ENCODE data around the gene TNFSF12. TPM values are rescaled to one million over a fixed set of nuclear protein-coding genes. Genes with fewer than 3 reads are reported as not detected.

TNFSF12 gene
- total RNA-seq, 1 experiment from 2014 or later, result 15.2 TPM

GRCh38 chr17:7553356-7553755 lies 4.5 kb downstream of the TNFSF12 start:
- CTCF ChIA-PET, result no interaction called here
- no peak for TF ChIP-seq EZH2phosphoT487 (IDR thresholded peaks at IDR 0.05; ENCODE audit: borderline replicate concordance, low read length)
- no peak for TF ChIP-seq CTCF (conservative IDR thresholded peaks at IDR 0.05; ENCODE audit: low read depth, low read length)
- no peak for TF ChIP-seq EZH2 (IDR thresholded peaks at IDR 0.05; ENCODE audit: low read length, unreplicated experiment)
- no peaks in the 10 kb centered on the region for H3K36me3 ChIP-seq (ENCODE audit: low read depth, low read length)

DNA sequence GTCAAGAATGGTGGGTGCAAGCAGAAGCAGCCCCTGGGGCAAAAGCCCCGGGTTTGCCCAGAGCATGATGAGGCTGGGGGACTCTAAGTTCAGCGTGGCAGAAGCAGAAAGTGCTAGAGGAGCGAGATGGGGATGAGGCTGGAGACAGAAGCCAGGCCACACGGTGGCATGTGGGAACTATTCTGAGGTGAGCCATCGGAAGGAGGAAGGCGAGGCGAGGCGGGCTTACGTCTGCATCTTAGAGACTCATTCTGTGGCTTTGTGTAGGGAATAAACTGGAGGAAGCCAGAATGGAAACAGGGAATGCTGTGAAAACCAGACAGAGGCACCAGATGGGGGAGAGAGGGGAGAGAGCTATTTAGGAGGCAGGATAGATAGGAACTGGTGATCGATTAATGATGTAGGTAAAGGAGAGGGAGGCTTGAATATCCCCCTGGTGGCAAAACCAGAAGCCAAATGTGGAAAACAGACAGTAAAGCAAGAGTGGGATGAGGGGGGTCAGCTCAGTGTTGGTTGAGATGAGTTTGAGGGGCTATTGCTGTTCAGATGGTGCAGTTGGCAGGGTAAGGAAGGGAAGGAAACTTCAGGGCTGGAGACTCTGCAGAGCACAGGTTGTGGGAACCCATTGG lies 6.6 kb downstream of the TNFSF12 start:
- H3K9me2 ChIP-seq (replicated peaks; ENCODE audit: low read length), result no peaks in the 10 kb centered on the region
- BruUV-seq (replicated peaks), result no TSS peak
- H3K27me3 ChIP-seq (ENCODE audit: low read length), result no peaks in the 10 kb centered on the region
- no peak for ATAC-seq
- H3K9ac ChIP-seq (ENCODE audit: low read length), result no peak overlapping the region
- H4K20me1 ChIP-seq (ENCODE audit: low read length), result no peaks in the 10 kb centered on the region
- ChIA-PET CTCF (no interaction called here), POLR2A (ENCODE audit: unreplicated experiment) (no interaction called here)
- no peak for TF ChIP-seq EZH2phosphoT487 (IDR thresholded peaks at IDR 0.05; ENCODE audit: borderline replicate concordance, low read length)
- TF ChIP-seq CTCF (conservative IDR thresholded peaks at IDR 0.05; ENCODE audit: low read depth, low read length), result peak; percentile 20; the same call in 1 of the 2 replicates
- no peak for TF ChIP-seq EZH2 (IDR thresholded peaks at IDR 0.05; ENCODE audit: low read length, unreplicated experiment)
- H3K27ac ChIP-seq (ENCODE audit: low read length), result no peak overlapping the region
- H3K79me2 ChIP-seq (ENCODE audit: low read length), result no peaks in the 10 kb centered on the region
- intact Hi-C loops (cut with micrococcal nuclease), result no loop called here
- H3F3A ChIP-seq (ENCODE audit: low read length, unreplicated experiment), result no peaks in the 10 kb centered on the region
- H3K9me3 ChIP-seq (ENCODE audit: low read length), result no peaks in the 10 kb centered on the region
- H2AFZ ChIP-seq (ENCODE audit: low read length), result no peak overlapping the region
- no peak overlapping the region for H3K4me2 ChIP-seq (ENCODE audit: low read length)
- no peak for DNase-seq
- peaks cover 16% of the 10 kb centered on the region for H3K4me1 ChIP-seq (ENCODE audit: insufficient read depth, low read length)
- no peak overlapping the region for H3K4me3 ChIP-seq (ENCODE audit: low read length)
- H3K36me3 ChIP-seq (ENCODE audit: low read depth, low read length), result no peaks in the 10 kb centered on the region

More at GRCh38 chr17:7553356-7553755, 4.5 kb downstream of the TNFSF12 start:
- intact Hi-C loops (cut with micrococcal nuclease), result no loop called here
- Histone ChIP-seq H3K4me3 (ENCODE audit: low read length) (no peak overlapping the region), H3F3A (ENCODE audit: low read length, unreplicated experiment) (no peaks in the 10 kb centered on the region), H3K79me2 (ENCODE audit: low read length) (no peaks in the 10 kb centered on the region), H3K4me2 (ENCODE audit: low read length) (no peak overlapping the region), H3K27ac (ENCODE audit: low read length) (no peak overlapping the region), H4K20me1 (ENCODE audit: low read length) (no peaks in the 10 kb centered on the region), H3K9me3 (ENCODE audit: low read length) (no peaks in the 10 kb centered on the region), H3K9ac (ENCODE audit: low read length) (no peak overlapping the region), H2AFZ (ENCODE audit: low read length) (no peak overlapping the region), H3K9me2 (replicated peaks; ENCODE audit: low read length) (no peaks in the 10 kb centered on the region), H3K4me1 (ENCODE audit: insufficient read depth, low read length) (peaks cover 13% of the 10 kb centered on the region), H3K27me3 (ENCODE audit: low read length) (no peaks in the 10 kb centered on the region)
- ATAC-seq (no peak), DNase-seq (no peak)
- BruUV-seq (replicated peaks), result no TSS peak
- POLR2A ChIA-PET (ENCODE audit: unreplicated experiment), result no interaction called here

DNA sequence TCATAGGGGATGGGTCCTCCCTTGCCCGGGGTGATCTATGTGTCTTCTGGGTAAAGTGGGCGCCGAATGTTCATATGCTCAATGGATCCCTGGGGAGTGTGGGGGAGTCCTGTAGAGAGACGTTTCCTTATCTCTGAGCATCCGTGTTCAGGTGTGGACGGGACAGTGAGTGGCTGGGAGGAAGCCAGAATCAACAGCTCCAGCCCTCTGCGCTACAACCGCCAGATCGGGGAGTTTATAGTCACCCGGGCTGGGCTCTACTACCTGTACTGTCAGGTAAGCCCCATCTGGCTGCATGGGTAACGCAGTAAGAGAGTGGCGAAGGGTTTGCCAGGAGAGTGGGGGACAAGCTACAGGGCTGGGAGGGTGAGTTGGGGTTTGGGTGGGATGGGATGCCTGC lies 7.8 kb downstream of the TNFSF12 start:
- ATAC-seq, result no peak
- Histone ChIP-seq H3K4me1 (ENCODE audit: insufficient read depth, low read length) (peaks cover 20% of the 10 kb centered on the region), H3K27ac (ENCODE audit: low read length) (no peak overlapping the region), H3K9me2 (replicated peaks; ENCODE audit: low read length) (no peaks in the 10 kb centered on the region), H3K79me2 (ENCODE audit: low read length) (no peaks in the 10 kb centered on the region), H3K4me2 (ENCODE audit: low read length) (no peak overlapping the region), H3K9me3 (ENCODE audit: low read length) (no peaks in the 10 kb centered on the region), H4K20me1 (ENCODE audit: low read length) (no peaks in the 10 kb centered on the region), H3K4me3 (ENCODE audit: low read length) (no peak overlapping the region), H3K9ac (ENCODE audit: low read length) (no peak overlapping the region), H3K36me3 (ENCODE audit: low read depth, low read length) (no peaks in the 10 kb centered on the region), H3K27me3 (ENCODE audit: low read length) (no peaks in the 10 kb centered on the region), H2AFZ (ENCODE audit: low read length) (no peak overlapping the region), H3F3A (ENCODE audit: low read length, unreplicated experiment) (no peaks in the 10 kb centered on the region)
- CTCF ChIA-PET, result no interaction called here
- intact Hi-C loops (cut with micrococcal nuclease), result no loop called here
- no TSS peak for BruUV-seq (replicated peaks)
- DNase-seq, result no peak
- POLR2A ChIA-PET (ENCODE audit: unreplicated experiment), result no interaction called here
- TF ChIP-seq EZH2phosphoT487 (IDR thresholded peaks at IDR 0.05; ENCODE audit: borderline replicate concordance, low read length), result no peak
- no peak for TF ChIP-seq CTCF (conservative IDR thresholded peaks at IDR 0.05; ENCODE audit: low read depth, low read length)
- TF ChIP-seq EZH2 (IDR thresholded peaks at IDR 0.05; ENCODE audit: low read length, unreplicated experiment), result no peak

Data from PC-3 (cell line).